ENCODE data around the gene TAF11L7.
"Not testable (repeated sequence)": the region's sequence is repeated elsewhere in the genome, so short reads cannot be mapped to it uniquely, and the experiment has no call there.

GRCh38 chr5:17597728-17598127 is 12.2 kb upstream of the TAF11L7 start, which contains the start of gene TAF11L10:
- TF ChIP-seq, protein P1, sequence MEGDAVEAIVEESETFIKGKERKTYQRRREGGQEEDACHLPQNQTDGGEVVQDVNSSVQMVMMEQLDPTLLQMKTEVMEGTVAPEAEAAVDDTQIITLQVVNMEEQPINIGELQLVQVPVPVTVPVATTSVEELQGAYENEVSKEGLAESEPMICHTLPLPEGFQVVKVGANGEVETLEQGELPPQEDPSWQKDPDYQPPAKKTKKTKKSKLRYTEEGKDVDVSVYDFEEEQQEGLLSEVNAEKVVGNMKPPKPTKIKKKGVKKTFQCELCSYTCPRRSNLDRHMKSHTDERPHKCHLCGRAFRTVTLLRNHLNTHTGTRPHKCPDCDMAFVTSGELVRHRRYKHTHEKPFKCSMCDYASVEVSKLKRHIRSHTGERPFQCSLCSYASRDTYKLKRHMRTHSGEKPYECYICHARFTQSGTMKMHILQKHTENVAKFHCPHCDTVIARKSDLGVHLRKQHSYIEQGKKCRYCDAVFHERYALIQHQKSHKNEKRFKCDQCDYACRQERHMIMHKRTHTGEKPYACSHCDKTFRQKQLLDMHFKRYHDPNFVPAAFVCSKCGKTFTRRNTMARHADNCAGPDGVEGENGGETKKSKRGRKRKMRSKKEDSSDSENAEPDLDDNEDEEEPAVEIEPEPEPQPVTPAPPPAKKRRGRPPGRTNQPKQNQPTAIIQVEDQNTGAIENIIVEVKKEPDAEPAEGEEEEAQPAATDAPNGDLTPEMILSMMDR (IDR thresholded peaks at IDR 0.05): not testable (repeated sequence)
- not testable (repeated sequence) for TF ChIP-seq EZH2 (IDR thresholded peaks at IDR 0.05)

Measured in neural progenitor cell (in vitro differentiated cells).